ENCODE results near the gene SLC17A3.

Gene SLC17A3

DNA sequence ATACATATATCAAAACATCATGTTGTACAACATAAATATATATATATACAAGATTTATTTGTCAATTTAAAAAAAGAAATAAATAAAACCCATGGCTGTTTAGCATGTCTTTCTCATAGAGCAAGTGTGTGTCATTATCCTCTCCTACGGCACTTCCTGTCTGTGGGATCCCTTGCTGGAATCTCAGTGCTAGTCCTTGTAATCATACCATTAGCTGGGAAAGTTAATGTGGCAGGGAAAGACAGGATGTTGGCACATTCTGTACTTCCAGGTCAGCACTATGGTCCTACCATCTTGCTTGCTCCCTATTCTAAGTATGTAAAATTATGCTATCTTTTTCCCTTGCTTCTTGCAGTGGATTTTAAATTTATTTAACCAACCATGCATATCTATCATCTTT is 9.5 kb upstream of the SLC17A3 start:
- Histone ChIP-seq H3K9me3 (ENCODE audit: insufficient read depth, low read length) (no peaks in the 10 kb centered on the region), H3K79me2 (ENCODE audit: insufficient read depth, low read length) (no peaks in the 10 kb centered on the region), H3K36me3 (ENCODE audit: low read length) (no peaks in the 10 kb centered on the region)

DNA sequence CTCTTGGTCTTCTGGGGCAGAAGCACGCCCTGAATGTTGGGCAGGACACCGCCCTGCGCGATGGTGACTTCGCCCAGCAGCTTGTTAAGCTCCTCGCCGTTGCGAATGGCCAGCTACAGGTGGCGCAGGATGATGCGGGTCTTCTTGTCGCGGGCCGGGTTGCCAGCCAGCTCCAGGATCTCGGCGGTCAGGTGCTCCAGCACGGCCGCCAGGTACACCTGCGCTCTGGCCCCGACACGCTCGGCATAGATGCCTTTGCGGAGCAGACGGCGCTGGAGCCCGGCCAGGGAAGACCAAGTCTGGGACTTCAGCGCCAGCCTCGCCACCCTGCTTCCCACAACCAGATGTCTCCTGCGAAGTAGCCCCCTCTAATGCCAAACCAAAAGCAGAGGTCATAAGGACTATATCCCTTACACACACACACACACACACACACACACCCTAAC is 8.0 kb upstream of the SLC17A3 start:
- Histone ChIP-seq H3K4me3 (ENCODE audit: insufficient read depth, low read length, poor library complexity, severe bottlenecking) (no peak overlapping the region), H3K9ac (ENCODE audit: low read length) (no peak overlapping the region), H3K9me2 (replicated peaks; ENCODE audit: insufficient read depth, low read length) (no peaks in the 10 kb centered on the region), H3K9me3 (ENCODE audit: insufficient read depth, low read length) (no peaks in the 10 kb centered on the region), H3K4me2 (ENCODE audit: low read depth, low read length, poor library complexity, severe bottlenecking) (no peak overlapping the region), H3K27ac (ENCODE audit: low read depth, low read length) (no peak overlapping the region), H3K36me3 (ENCODE audit: low read length) (no peaks in the 10 kb centered on the region), H3K79me2 (ENCODE audit: insufficient read depth, low read length) (no peaks in the 10 kb centered on the region), H3F3A (ENCODE audit: insufficient read depth) (no peaks in the 10 kb centered on the region), H3K27me3 (ENCODE audit: low read length) (no peaks in the 10 kb centered on the region), H2AFZ (ENCODE audit: low read depth, low read length, severe bottlenecking) (no peak overlapping the region), H4K20me1 (ENCODE audit: low read depth, low read length) (no peaks in the 10 kb centered on the region)
- TF ChIP-seq, protein P1, sequence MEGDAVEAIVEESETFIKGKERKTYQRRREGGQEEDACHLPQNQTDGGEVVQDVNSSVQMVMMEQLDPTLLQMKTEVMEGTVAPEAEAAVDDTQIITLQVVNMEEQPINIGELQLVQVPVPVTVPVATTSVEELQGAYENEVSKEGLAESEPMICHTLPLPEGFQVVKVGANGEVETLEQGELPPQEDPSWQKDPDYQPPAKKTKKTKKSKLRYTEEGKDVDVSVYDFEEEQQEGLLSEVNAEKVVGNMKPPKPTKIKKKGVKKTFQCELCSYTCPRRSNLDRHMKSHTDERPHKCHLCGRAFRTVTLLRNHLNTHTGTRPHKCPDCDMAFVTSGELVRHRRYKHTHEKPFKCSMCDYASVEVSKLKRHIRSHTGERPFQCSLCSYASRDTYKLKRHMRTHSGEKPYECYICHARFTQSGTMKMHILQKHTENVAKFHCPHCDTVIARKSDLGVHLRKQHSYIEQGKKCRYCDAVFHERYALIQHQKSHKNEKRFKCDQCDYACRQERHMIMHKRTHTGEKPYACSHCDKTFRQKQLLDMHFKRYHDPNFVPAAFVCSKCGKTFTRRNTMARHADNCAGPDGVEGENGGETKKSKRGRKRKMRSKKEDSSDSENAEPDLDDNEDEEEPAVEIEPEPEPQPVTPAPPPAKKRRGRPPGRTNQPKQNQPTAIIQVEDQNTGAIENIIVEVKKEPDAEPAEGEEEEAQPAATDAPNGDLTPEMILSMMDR (IDR thresholded peaks at IDR 0.05; ENCODE audit: insufficient read depth, low read length, poor library complexity, severe bottlenecking), result no peak
- TF ChIP-seq EZH2phosphoT487 (conservative IDR thresholded peaks at IDR 0.05; ENCODE audit: low read length), result no peak

More for the DNA sequence above, 9.5 kb upstream of the SLC17A3 start:
- no peak overlapping the region for H3K4me3 ChIP-seq (ENCODE audit: insufficient read depth, low read length, poor library complexity, severe bottlenecking)
- H3K9me2 ChIP-seq (replicated peaks; ENCODE audit: insufficient read depth, low read length), result no peaks in the 10 kb centered on the region
- no peaks in the 10 kb centered on the region for H3K27me3 ChIP-seq (ENCODE audit: low read length)
- no peaks in the 10 kb centered on the region for H4K20me1 ChIP-seq (ENCODE audit: low read depth, low read length)
- H3K4me2 ChIP-seq (ENCODE audit: low read depth, low read length, poor library complexity, severe bottlenecking), result no peak overlapping the region
- no peaks in the 10 kb centered on the region for H3F3A ChIP-seq (ENCODE audit: insufficient read depth)
- no peak overlapping the region for H3K9ac ChIP-seq (ENCODE audit: low read length)
- TF ChIP-seq, protein P1 (IDR thresholded peaks at IDR 0.05; ENCODE audit: insufficient read depth, low read length, poor library complexity, severe bottlenecking), result no peak
- TF ChIP-seq EZH2phosphoT487 (conservative IDR thresholded peaks at IDR 0.05; ENCODE audit: low read length), result no peak
- H2AFZ ChIP-seq (ENCODE audit: low read depth, low read length, severe bottlenecking), result no peak overlapping the region
- H3K27ac ChIP-seq (ENCODE audit: low read depth, low read length), result no peak overlapping the region

DNA sequence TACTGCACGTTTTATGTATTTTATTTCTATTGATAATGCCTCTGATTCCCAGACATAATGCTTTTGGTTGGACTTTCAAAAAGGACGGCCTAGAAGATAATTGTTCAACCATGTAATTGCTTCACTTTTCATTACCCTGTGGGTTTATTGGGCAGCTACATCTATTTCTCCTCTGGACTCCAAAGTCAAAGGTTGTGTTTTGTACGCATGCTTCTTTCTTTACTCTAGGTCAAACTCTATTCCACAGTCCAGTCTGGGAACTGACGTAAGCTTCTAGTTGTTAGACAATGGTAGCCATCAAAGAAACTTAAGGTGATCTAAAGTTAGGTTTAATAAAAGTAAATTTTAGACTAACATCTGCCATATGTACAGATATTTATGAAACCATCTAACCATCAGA is 6.6 kb upstream of the SLC17A3 start:
- H3K9me3 ChIP-seq (ENCODE audit: insufficient read depth, low read length), result no peaks in the 10 kb centered on the region

More for the DNA sequence above, 6.6 kb upstream of the SLC17A3 start:
- no peak overlapping the region for H3K4me3 ChIP-seq (ENCODE audit: insufficient read depth, low read length, poor library complexity, severe bottlenecking)
- H2AFZ ChIP-seq (ENCODE audit: low read depth, low read length, severe bottlenecking), result no peak overlapping the region
- H3K36me3 ChIP-seq (ENCODE audit: low read length), result no peaks in the 10 kb centered on the region
- no peak overlapping the region for H3K27ac ChIP-seq (ENCODE audit: low read depth, low read length)
- H3K27me3 ChIP-seq (ENCODE audit: low read length), result 0 out of 2 replicates have a peak, but pooled peaks cover 2% of the 10 kb centered on the region
- no peaks in the 10 kb centered on the region for H3K9me2 ChIP-seq (replicated peaks; ENCODE audit: insufficient read depth, low read length)
- H4K20me1 ChIP-seq (ENCODE audit: low read depth, low read length), result no peaks in the 10 kb centered on the region
- no peak overlapping the region for H3K9ac ChIP-seq (ENCODE audit: low read length)
- no peaks in the 10 kb centered on the region for H3F3A ChIP-seq (ENCODE audit: insufficient read depth)
- H3K4me2 ChIP-seq (ENCODE audit: low read depth, low read length, poor library complexity, severe bottlenecking), result no peak overlapping the region
- H3K79me2 ChIP-seq (ENCODE audit: insufficient read depth, low read length), result no peaks in the 10 kb centered on the region
- TF ChIP-seq, protein P1 (IDR thresholded peaks at IDR 0.05; ENCODE audit: insufficient read depth, low read length, poor library complexity, severe bottlenecking), result no peak
- no peak for TF ChIP-seq EZH2phosphoT487 (conservative IDR thresholded peaks at IDR 0.05; ENCODE audit: low read length)

Measured in SU-DHL-6 (cell line).